CD4-positive, CD25-positive, alpha-beta regulatory T cell (primary cell): ENCODE measurements around the gene RUNX1. TPM values are rescaled to one million over a fixed set of nuclear protein-coding genes. Genes with fewer than 3 reads are reported as not detected.

Experiments
- ATAC-seq, 2 donors: fragments of 150-1000 bp; cut with Tn5 transposase; one replicate each; pipeline ENCODE4 v1.10.0; 2021; ENCODE audit warnings: low read depth in 2 of 2, moderate number of reproducible peaks in 2 of 2, moderate library complexity in 1 of 2
- DNase-seq, 3 donors: peaks; one replicate each; pipeline versions ENCODE4 v3.0.0 to v3.0.0-alpha.2; 2012 to 2022; ENCODE audit warnings: mixed read lengths in 1 of 3
- H3K27ac ChIP-seq: one replicate; pipeline ENCODE4 v1.7.0; 2013; ENCODE audit warnings: mild to moderate bottlenecking, low read length; ENCODE audit not compliant: insufficient read depth, poor library complexity, severe bottlenecking
- H3K27me3 ChIP-seq: one replicate; pipeline ENCODE4 v1.7.0; 2013; ENCODE audit warnings: low read length; ENCODE audit not compliant: control insufficient read depth, insufficient read depth
- H3K36me3 ChIP-seq: one replicate; pipeline ENCODE4 v1.7.0; 2013; ENCODE audit warnings: mild to moderate bottlenecking, low read length, moderate library complexity; ENCODE audit not compliant: control insufficient read depth, insufficient read depth
- H3K4me1 ChIP-seq: 2 replicates; pipeline ENCODE4 v1.7.0; 2013; ENCODE audit warnings: mild to moderate bottlenecking, low read length; ENCODE audit not compliant: insufficient read depth, control insufficient read depth, poor library complexity, severe bottlenecking
- H3K4me3 ChIP-seq: one replicate; pipeline ENCODE4 v1.7.0; 2013; ENCODE audit warnings: low read depth, mild to moderate bottlenecking, low read length, moderate library complexity
- H3K9me3 ChIP-seq, 2 experiments: 1 replicate in 1 of 2; 2 replicates in 1 of 2; pipeline ENCODE4 v1.7.0; 2013; ENCODE audit warnings: low read length in 2 of 2, mild to moderate bottlenecking in 1 of 2, moderate library complexity in 1 of 2; ENCODE audit not compliant: control insufficient read depth in 2 of 2
- H3K27ac Mint-ChIP-seq, 3 donors: one replicate each; pipeline ENCODE4 v1.8.0; 2020 to 2022; ENCODE audit warnings: mild to moderate bottlenecking in 3 of 3, mixed read lengths in 3 of 3, moderate library complexity in 2 of 3
- H3K27me3 Mint-ChIP-seq: one replicate; pipeline ENCODE4 v1.8.0; 2022; ENCODE audit warnings: mild to moderate bottlenecking, mixed read lengths
- H3K36me3 Mint-ChIP-seq: one replicate; pipeline ENCODE4 v1.8.0; 2020; ENCODE audit warnings: mixed read lengths
- H3K4me1 Mint-ChIP-seq, 4 donors: one replicate each; pipeline ENCODE4 v1.8.0; 2020 to 2022; ENCODE audit warnings: mixed read lengths in 4 of 4, mild to moderate bottlenecking in 1 of 4
- H3K4me3 Mint-ChIP-seq, 4 donors: one replicate each; pipeline ENCODE4 v1.8.0; 2020 to 2022; ENCODE audit warnings: mild to moderate bottlenecking in 4 of 4, mixed read lengths in 4 of 4, moderate library complexity in 3 of 4
- H3K9me3 Mint-ChIP-seq, 7 donors: one replicate each; pipeline ENCODE4 v1.8.0; 2020 to 2022; ENCODE audit warnings: mixed read lengths in 7 of 7, mild to moderate bottlenecking in 3 of 7, moderate library complexity in 2 of 7
- polyA plus RNA-seq, 4 donors: library from polyadenylated mRNA; unstranded; fragments of 300-500 nt; fragmentation: Illumina TruSeq; gene quantifications; one replicate each; pipeline ENCODE4 v1.2.3, GENCODE V29; 2021
- total RNA-seq: library from RNA; stranded (reverse); gene quantifications from one replicate; pipeline ENCODE4 v1.2.3, GENCODE V29; 2022

The RUNX1 gene
- total and polyA plus RNA-seq, 5 donors from 2014 or later, result 14.2 to 133 (median 21.4) TPM

GRCh38 chr21:34799092-34799491 is 250.0 kb downstream of the RUNX1 start:
- no peaks in the 10 kb centered on the region for H3K27me3 Mint-ChIP-seq
- no peak for DNase-seq
- ATAC-seq, result no peak
- H3K9me3 ChIP-seq, result no peaks in the 10 kb centered on the region
- H3K4me1 ChIP-seq, result no peaks in the 10 kb centered on the region
- H3K4me3 Mint-ChIP-seq, result no peak overlapping the region
- peaks cover 8 to 15% (median 11%) of the 10 kb centered on the region in 4 donors for H3K4me1 Mint-ChIP-seq
- H3K27ac ChIP-seq, result no peak overlapping the region
- H3K27ac Mint-ChIP-seq, result peak overlapping the region in 2 of 3 donors; percentile 24 to 78
- peaks cover 0 to 3% (median 0%) of the 10 kb centered on the region in 7 donors for H3K9me3 Mint-ChIP-seq
- no peak overlapping the region for H3K4me3 ChIP-seq
- H3K36me3 Mint-ChIP-seq, result peaks cover 57% of the 10 kb centered on the region
- no peaks in the 10 kb centered on the region for H3K27me3 ChIP-seq
- peaks cover 83% of the 10 kb centered on the region for H3K36me3 ChIP-seq

GRCh38 chr21:34797921-34798535 is 251.1 kb downstream of the RUNX1 start:
- no peak overlapping the region for H3K4me3 Mint-ChIP-seq
- H3K9me3 Mint-ChIP-seq, result peaks cover 0 to 3% (median 0%) of the 10 kb centered on the region in 7 donors
- Histone ChIP-seq H3K4me1 (no peaks in the 10 kb centered on the region), H3K27me3 (no peaks in the 10 kb centered on the region), H3K9me3 (no peaks in the 10 kb centered on the region), H3K36me3 (peaks cover 88% of the 10 kb centered on the region), H3K27ac (no peak overlapping the region), H3K4me3 (no peak overlapping the region)
- peaks cover 56% of the 10 kb centered on the region for H3K36me3 Mint-ChIP-seq
- ATAC-seq (no peak), DNase-seq (no peak)
- no peaks in the 10 kb centered on the region for H3K27me3 Mint-ChIP-seq
- H3K27ac Mint-ChIP-seq, result peak overlapping the region in 1 of 3 donors; percentile 29
- H3K4me1 Mint-ChIP-seq, result peaks cover 6 to 13% (median 10%) of the 10 kb centered on the region in 4 donors

DNA sequence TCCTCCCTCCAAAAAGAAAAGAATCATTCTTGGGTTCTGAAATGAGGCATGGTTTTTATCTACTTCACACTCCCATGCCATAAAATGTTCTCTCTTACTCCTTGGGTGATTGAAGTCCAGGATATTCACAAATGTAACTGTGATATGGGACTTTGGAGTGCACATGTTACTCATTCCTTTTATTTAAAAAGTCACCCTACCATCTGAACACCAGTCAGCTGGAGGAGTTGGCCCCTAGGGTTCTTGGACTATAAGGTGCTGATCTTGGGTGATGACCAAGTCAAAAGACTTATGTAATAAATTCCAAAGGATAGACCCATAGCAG is 251.9 kb downstream of the RUNX1 start:
- DNase-seq, result no peak
- Mint-ChIP-seq H3K27ac (peak overlapping the region in 2 of 3 donors; percentile 26 to 29), H3K9me3 (peaks cover 0 to 3% (median 0%) of the 10 kb centered on the region in 7 donors), H3K4me3 (no peak overlapping the region), H3K4me1 (peaks cover 3 to 9% (median 4%) of the 10 kb centered on the region in 4 donors), H3K27me3 (no peaks in the 10 kb centered on the region), H3K36me3 (peaks cover 64% of the 10 kb centered on the region)
- no peak for ATAC-seq
- Histone ChIP-seq H3K27ac (no peak overlapping the region), H3K36me3 (peaks cover 88% of the 10 kb centered on the region), H3K4me1 (no peaks in the 10 kb centered on the region), H3K27me3 (no peaks in the 10 kb centered on the region), H3K9me3 (no peaks in the 10 kb centered on the region), H3K4me3 (no peak overlapping the region)

- H3K36me3 Mint-ChIP-seq, result peaks cover 61% of the 10 kb centered on the region
Observed at GRCh38 chr21:34796518-34797200, 252.4 kb downstream of the RUNX1 start.

DNA sequence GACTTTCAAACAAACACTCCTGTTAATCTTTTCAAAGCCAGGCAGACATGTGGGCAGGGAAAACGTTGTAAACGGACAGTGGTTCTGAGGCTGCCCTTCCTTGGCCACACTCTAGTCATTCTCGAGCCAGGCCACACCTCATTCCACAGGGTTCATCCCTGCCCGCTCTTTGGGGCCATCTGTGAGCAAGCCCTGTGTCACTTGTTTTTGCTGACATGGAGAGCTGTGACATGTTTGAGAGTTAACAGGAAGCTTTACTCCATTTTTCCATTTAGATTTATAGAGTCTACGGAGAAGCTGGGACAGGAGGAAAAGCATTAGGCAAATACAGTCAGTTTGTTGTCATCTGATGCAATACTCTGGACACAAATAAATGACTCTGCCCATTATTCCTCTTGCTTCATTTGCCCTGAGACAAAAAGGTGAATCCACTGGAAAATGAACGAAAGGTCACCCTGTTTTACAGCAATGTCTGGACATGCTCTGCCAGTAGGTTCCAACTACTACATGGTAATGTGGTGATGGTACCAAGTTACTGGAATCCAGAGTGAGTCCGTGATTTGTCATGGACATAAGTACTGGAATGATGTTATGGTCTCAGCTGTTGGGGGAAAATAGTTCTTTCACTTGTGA is 253.4 kb downstream of the RUNX1 start:
- Histone ChIP-seq H3K4me1 (no peaks in the 10 kb centered on the region), H3K36me3 (peaks cover 86% of the 10 kb centered on the region), H3K27ac (no peak overlapping the region), H3K4me3 (no peak overlapping the region), H3K9me3 (no peaks in the 10 kb centered on the region), H3K27me3 (no peaks in the 10 kb centered on the region)
- DNase-seq (no peak), ATAC-seq (no peak)
- Mint-ChIP-seq H3K27me3 (no peaks in the 10 kb centered on the region), H3K27ac (no peak overlapping the region), H3K4me3 (no peak overlapping the region), H3K4me1 (peaks cover 0 to 4% (median 3%) of the 10 kb centered on the region in 4 donors), H3K9me3 (peaks cover 0 to 3% (median 0%) of the 10 kb centered on the region in 7 donors), H3K36me3 (peaks cover 64% of the 10 kb centered on the region)

More at GRCh38 chr21:34796518-34797200, 252.4 kb downstream of the RUNX1 start:
- peaks cover 0 to 3% (median 0%) of the 10 kb centered on the region in 7 donors for H3K9me3 Mint-ChIP-seq
- Histone ChIP-seq H3K4me1 (no peaks in the 10 kb centered on the region), H3K4me3 (no peak overlapping the region), H3K27me3 (no peaks in the 10 kb centered on the region), H3K9me3 (no peaks in the 10 kb centered on the region), H3K27ac (no peak overlapping the region), H3K36me3 (peaks cover 87% of the 10 kb centered on the region)
- H3K4me1 Mint-ChIP-seq, result peaks cover 0 to 5% (median 4%) of the 10 kb centered on the region in 4 donors
- no peaks in the 10 kb centered on the region for H3K27me3 Mint-ChIP-seq
- ATAC-seq (no peak), DNase-seq (no peak)
- peak overlapping the region in 1 of 3 donors; percentile 29 for H3K27ac Mint-ChIP-seq
- no peak overlapping the region for H3K4me3 Mint-ChIP-seq

GRCh38 chr21:34795175-34795547 is 253.9 kb downstream of the RUNX1 start:
- Mint-ChIP-seq H3K9me3 (peaks cover 0 to 3% (median 0%) of the 10 kb centered on the region in 7 donors), H3K27me3 (no peaks in the 10 kb centered on the region), H3K4me1 (peaks cover 0 to 4% (median 2%) of the 10 kb centered on the region in 4 donors), H3K36me3 (peaks cover 65% of the 10 kb centered on the region), H3K4me3 (no peak overlapping the region), H3K27ac (no peak overlapping the region)
- Histone ChIP-seq H3K4me1 (no peaks in the 10 kb centered on the region), H3K4me3 (no peak overlapping the region), H3K27ac (no peak overlapping the region), H3K36me3 (peaks cover 85% of the 10 kb centered on the region), H3K27me3 (no peaks in the 10 kb centered on the region), H3K9me3 (no peaks in the 10 kb centered on the region)
- DNase-seq, result no peak
- ATAC-seq, result no peak

DNA sequence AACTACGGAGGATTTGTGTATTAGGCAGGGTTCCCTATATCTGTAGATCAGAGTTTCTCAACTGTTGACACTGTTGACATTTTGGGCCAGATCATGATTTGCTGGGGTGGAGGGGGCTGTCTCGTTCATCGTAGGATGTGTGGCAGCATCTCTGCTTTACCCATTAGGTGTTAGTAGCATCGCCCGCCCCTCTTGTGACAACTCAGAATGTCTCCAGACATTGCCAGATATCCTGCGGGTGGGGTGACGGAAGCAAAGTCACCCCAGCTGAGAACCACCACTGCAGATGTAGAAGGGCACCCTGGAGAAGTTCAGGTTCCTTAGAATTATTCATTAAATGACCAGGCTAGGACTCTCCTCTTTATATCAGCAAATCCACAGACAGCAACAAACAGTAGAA is 254.4 kb downstream of the RUNX1 start:
- Histone ChIP-seq H3K27me3 (no peaks in the 10 kb centered on the region), H3K36me3 (peaks cover 82% of the 10 kb centered on the region), H3K9me3 (no peaks in the 10 kb centered on the region), H3K4me1 (no peaks in the 10 kb centered on the region), H3K4me3 (no peak overlapping the region), H3K27ac (no peak overlapping the region)
- Mint-ChIP-seq H3K27me3 (no peaks in the 10 kb centered on the region), H3K27ac (peak overlapping the region in 2 of 3 donors; percentile 38 to 53), H3K36me3 (peaks cover 62% of the 10 kb centered on the region), H3K4me3 (no peak overlapping the region), H3K9me3 (peaks cover 0 to 3% (median 0%) of the 10 kb centered on the region in 7 donors), H3K4me1 (peaks cover 0 to 4% (median 1%) of the 10 kb centered on the region in 4 donors)
- ATAC-seq, result no peak
- DNase-seq, result no peak
